Measurements from ENCODE around the gene RNF112.
"Not testable (repeated sequence)": the region's sequence is repeated elsewhere in the genome, so short reads cannot be mapped to it uniquely, and the experiment has no call there.

RNF112 gene

DNA sequence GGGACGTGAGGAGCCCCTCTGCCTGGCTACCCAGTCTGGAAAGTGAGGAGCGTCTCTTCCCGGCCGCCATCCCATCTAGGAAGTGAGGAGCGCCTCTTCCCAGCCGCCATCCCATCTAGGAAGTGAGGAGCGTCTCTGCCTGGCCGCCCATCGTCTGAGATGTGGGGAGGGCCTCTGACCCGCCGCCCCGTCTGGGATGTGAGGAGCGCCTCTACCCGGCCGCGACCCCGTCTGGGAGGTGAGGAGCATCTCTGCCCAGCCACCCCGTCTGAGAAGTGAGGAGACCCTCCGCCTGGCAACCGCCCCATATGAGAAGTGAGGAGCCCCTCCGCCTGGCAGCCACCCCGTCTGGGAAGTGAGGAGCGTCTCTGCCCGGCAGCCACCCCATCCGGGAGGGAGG lies 30.3 kb downstream of the RNF112 start:
- H3K4me1 ChIP-seq (ENCODE audit: control insufficient read depth in 1 of 2, insufficient read depth in 2 of 2, low read length in 2 of 2); H3K4me2 ChIP-seq (ENCODE audit: low read length); H2AK5ac ChIP-seq (ENCODE audit: low read length); H3K9me3 ChIP-seq (ENCODE audit: insufficient read depth, low read depth, low read length); H4K12ac ChIP-seq (ENCODE audit: low read depth, low read length); H3K14ac ChIP-seq (ENCODE audit: low read length); H3K79me2 ChIP-seq (ENCODE audit: control insufficient read depth, insufficient read depth, low read length, poor library complexity); H4K8ac ChIP-seq (ENCODE audit: low read depth, low read length); H3K23ac ChIP-seq (ENCODE audit: low read length); H2AFZ ChIP-seq (ENCODE audit: insufficient read depth, low read length, poor library complexity); H3K9ac ChIP-seq (ENCODE audit: low read length); H2BK120ac ChIP-seq (ENCODE audit: insufficient read depth, low read length, poor library complexity); H3K4ac ChIP-seq (ENCODE audit: low read depth, low read length); H4K91ac ChIP-seq (ENCODE audit: low read depth, low read length); H3K27ac ChIP-seq (ENCODE audit: low read depth, low read length); H3K18ac ChIP-seq (ENCODE audit: low read length); H3K27me3 ChIP-seq (ENCODE audit: insufficient read depth, low read length); H3K36me3 ChIP-seq (ENCODE audit: control insufficient read depth in 1 of 2, insufficient read depth in 2 of 2, low read length in 2 of 2); H3K79me1 ChIP-seq (ENCODE audit: low read length); H2BK12ac ChIP-seq (ENCODE audit: low read length); DNase-seq; H3K4me3 ChIP-seq (ENCODE audit: low read depth, low read length); H2BK5ac ChIP-seq (ENCODE audit: low read depth, low read length, poor library complexity): not testable (repeated sequence)
- no CpG with 5 or more reads among the region's 25 CpGs for WGBS (ENCODE audit: extremely low coverage, insufficient coverage, insufficient read length)

DNA sequence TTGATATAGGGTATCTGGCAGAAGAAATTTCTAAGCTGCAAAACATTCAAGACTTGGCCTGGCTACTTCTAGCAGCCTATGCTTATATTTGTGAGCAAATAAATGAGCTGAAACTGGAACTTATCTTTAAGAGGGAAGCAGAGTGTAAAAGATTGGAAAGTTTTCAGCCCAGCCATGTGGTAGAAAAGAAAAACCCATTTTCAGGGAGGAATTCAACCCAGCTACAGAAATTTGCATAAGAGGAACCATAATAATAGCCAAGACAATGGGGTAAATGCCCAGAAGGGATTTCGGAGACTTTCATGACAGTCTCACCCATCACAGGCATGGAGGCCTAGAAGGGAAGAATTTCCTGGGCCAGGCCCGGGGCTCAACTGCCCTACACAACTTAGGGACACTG lies 31.7 kb downstream of the RNF112 start:
- Histone ChIP-seq H3K4me1 (ENCODE audit: control insufficient read depth in 1 of 2, insufficient read depth in 2 of 2, low read length in 2 of 2) (no peaks in the 10 kb centered on the region), H2BK5ac (ENCODE audit: low read depth, low read length, poor library complexity) (no peak overlapping the region), H3K9ac (ENCODE audit: low read length) (no peak overlapping the region), H3K18ac (ENCODE audit: low read length) (no peak overlapping the region), H3K9me3 (ENCODE audit: insufficient read depth, low read depth, low read length) (peaks cover 10% of the 10 kb centered on the region), H3K79me1 (ENCODE audit: low read length) (peaks cover 2% of the 10 kb centered on the region), H2BK12ac (ENCODE audit: low read length) (no peak overlapping the region), H3K27me3 (ENCODE audit: insufficient read depth, low read length) (no peaks in the 10 kb centered on the region), H2BK120ac (ENCODE audit: insufficient read depth, low read length, poor library complexity) (no peak overlapping the region), H3K14ac (ENCODE audit: low read length) (no peak overlapping the region), H3K4me2 (ENCODE audit: low read length) (no peak overlapping the region), H3K23ac (ENCODE audit: low read length) (no peak overlapping the region), H3K36me3 (ENCODE audit: control insufficient read depth in 1 of 2, insufficient read depth in 2 of 2, low read length in 2 of 2) (no peaks in the 10 kb centered on the region), H3K4me3 (ENCODE audit: low read depth, low read length) (no peak overlapping the region), H3K4ac (ENCODE audit: low read depth, low read length) (no peak overlapping the region), H3K79me2 (ENCODE audit: control insufficient read depth, insufficient read depth, low read length, poor library complexity) (no peaks in the 10 kb centered on the region), H4K12ac (ENCODE audit: low read depth, low read length) (no peak overlapping the region), H4K91ac (ENCODE audit: low read depth, low read length) (no peak overlapping the region), H4K8ac (ENCODE audit: low read depth, low read length) (no peak overlapping the region), H2AFZ (ENCODE audit: insufficient read depth, low read length, poor library complexity) (no peak overlapping the region), H3K27ac (ENCODE audit: low read depth, low read length) (no peak overlapping the region), H2AK5ac (ENCODE audit: low read length) (no peak overlapping the region)
- no peak for DNase-seq
- WGBS (ENCODE audit: extremely low coverage, insufficient coverage, insufficient read length), result no CpG with 5 or more reads among the region's 2 CpGs

DNA sequence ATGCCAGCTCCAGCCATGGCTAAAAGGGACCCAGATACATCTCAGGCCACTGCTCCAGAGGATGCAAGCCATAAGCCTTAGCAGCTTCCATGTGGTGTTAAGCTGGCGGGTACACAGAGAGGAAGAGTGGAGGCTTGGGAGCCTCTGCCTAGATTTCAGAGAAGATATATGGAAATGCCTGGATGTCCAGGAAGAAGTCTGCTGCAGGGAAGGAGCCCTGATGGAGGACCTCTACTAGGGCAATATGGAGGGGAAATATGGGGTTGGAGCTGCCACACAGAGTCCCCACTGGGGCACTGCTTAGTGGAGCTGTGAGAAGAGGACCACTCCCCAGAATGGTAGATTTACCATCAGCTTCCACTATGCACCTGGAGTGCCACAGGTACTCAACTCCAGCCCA lies 32.1 kb downstream of the RNF112 start:
- Histone ChIP-seq H3K27me3 (ENCODE audit: insufficient read depth, low read length) (no peaks in the 10 kb centered on the region), H3K9ac (ENCODE audit: low read length) (no peak overlapping the region), H2BK5ac (ENCODE audit: low read depth, low read length, poor library complexity) (no peak overlapping the region), H2BK120ac (ENCODE audit: insufficient read depth, low read length, poor library complexity) (no peak overlapping the region), H2AK5ac (ENCODE audit: low read length) (no peak overlapping the region), H3K79me2 (ENCODE audit: control insufficient read depth, insufficient read depth, low read length, poor library complexity) (no peaks in the 10 kb centered on the region), H4K12ac (ENCODE audit: low read depth, low read length) (no peak overlapping the region), H3K27ac (ENCODE audit: low read depth, low read length) (no peak overlapping the region), H2BK12ac (ENCODE audit: low read length) (no peak overlapping the region), H3K4me1 (ENCODE audit: control insufficient read depth in 1 of 2, insufficient read depth in 2 of 2, low read length in 2 of 2) (no peaks in the 10 kb centered on the region), H4K91ac (ENCODE audit: low read depth, low read length) (no peak overlapping the region), H3K4ac (ENCODE audit: low read depth, low read length) (no peak overlapping the region), H3K14ac (ENCODE audit: low read length) (no peak overlapping the region), H3K23ac (ENCODE audit: low read length) (no peak overlapping the region), H3K4me2 (ENCODE audit: low read length) (no peak overlapping the region), H3K36me3 (ENCODE audit: control insufficient read depth in 1 of 2, insufficient read depth in 2 of 2, low read length in 2 of 2) (no peaks in the 10 kb centered on the region), H2AFZ (ENCODE audit: insufficient read depth, low read length, poor library complexity) (no peak overlapping the region), H3K18ac (ENCODE audit: low read length) (no peak overlapping the region), H4K8ac (ENCODE audit: low read depth, low read length) (no peak overlapping the region), H3K79me1 (ENCODE audit: low read length) (peaks cover 2% of the 10 kb centered on the region), H3K4me3 (ENCODE audit: low read depth, low read length) (no peak overlapping the region), H3K9me3 (ENCODE audit: insufficient read depth, low read depth, low read length) (peaks cover 10% of the 10 kb centered on the region)
- no CpG with 5 or more reads among the region's 1 CpG for WGBS (ENCODE audit: extremely low coverage, insufficient coverage, insufficient read length)
- DNase-seq, result no peak

DNA sequence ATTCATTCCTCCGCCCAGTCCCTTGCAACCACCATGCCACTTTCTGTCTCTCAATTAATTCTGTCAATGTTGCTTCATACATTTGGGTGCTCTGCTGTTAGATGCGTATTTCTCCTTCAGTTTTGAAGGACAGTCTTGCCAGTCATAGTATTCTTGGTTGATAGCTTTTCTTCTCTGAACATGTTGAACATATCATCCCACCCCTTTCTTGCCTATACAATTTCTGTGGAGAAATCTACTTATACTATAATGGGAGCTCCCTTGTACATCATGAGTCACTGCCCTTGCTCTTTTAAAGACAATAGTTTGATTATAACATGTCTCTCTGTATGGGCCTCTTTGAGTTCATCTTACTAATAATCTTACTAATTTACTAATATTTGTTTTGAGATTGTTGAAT lies 34.1 kb downstream of the RNF112 start:
- Histone ChIP-seq H3K4ac (ENCODE audit: low read depth, low read length) (no peak overlapping the region), H3K23ac (ENCODE audit: low read length) (no peak overlapping the region), H4K12ac (ENCODE audit: low read depth, low read length) (no peak overlapping the region), H2AFZ (ENCODE audit: insufficient read depth, low read length, poor library complexity) (no peak overlapping the region), H3K18ac (ENCODE audit: low read length) (no peak overlapping the region), H3K27me3 (ENCODE audit: insufficient read depth, low read length) (no peaks in the 10 kb centered on the region), H2BK5ac (ENCODE audit: low read depth, low read length, poor library complexity) (no peak overlapping the region), H4K91ac (ENCODE audit: low read depth, low read length) (no peak overlapping the region), H2BK12ac (ENCODE audit: low read length) (no peak overlapping the region), H4K8ac (ENCODE audit: low read depth, low read length) (no peak overlapping the region), H3K79me1 (ENCODE audit: low read length) (peaks cover 2% of the 10 kb centered on the region), H3K4me3 (ENCODE audit: low read depth, low read length) (no peak overlapping the region), H3K4me2 (ENCODE audit: low read length) (no peak overlapping the region), H3K79me2 (ENCODE audit: control insufficient read depth, insufficient read depth, low read length, poor library complexity) (no peaks in the 10 kb centered on the region), H3K9me3 (ENCODE audit: insufficient read depth, low read depth, low read length) (peaks cover 10% of the 10 kb centered on the region), H2BK120ac (ENCODE audit: insufficient read depth, low read length, poor library complexity) (no peak overlapping the region), H3K14ac (ENCODE audit: low read length) (no peak overlapping the region), H2AK5ac (ENCODE audit: low read length) (no peak overlapping the region), H3K4me1 (ENCODE audit: control insufficient read depth in 1 of 2, insufficient read depth in 2 of 2, low read length in 2 of 2) (no peaks in the 10 kb centered on the region), H3K9ac (ENCODE audit: low read length) (no peak overlapping the region), H3K27ac (ENCODE audit: low read depth, low read length) (no peak overlapping the region), H3K36me3 (ENCODE audit: control insufficient read depth in 1 of 2, insufficient read depth in 2 of 2, low read length in 2 of 2) (no peaks in the 10 kb centered on the region)
- WGBS (ENCODE audit: extremely low coverage, insufficient coverage, insufficient read length), result no CpG with 5 or more reads among the region's 2 CpGs
- no peak for DNase-seq
